Fibroblast of villous mesenchyme (primary cell): ENCODE measurements around the gene IDH3A. TPM values are rescaled to one million over a fixed set of nuclear protein-coding genes. Genes with fewer than 3 reads are reported as not detected.

ENCODE experiments used
- DNase-seq: peaks from one replicate; pipeline ENCODE4 v3.0.0-alpha.2; 2010; ENCODE audit warnings: low read depth
- H3K4me3 ChIP-seq: 2 replicates; pipeline ENCODE4 v1.5.1; 2011; ENCODE audit warnings: low read depth, mild to moderate bottlenecking, low read length
- total RNA-seq: library from RNA; depleted of rRNA; stranded (reverse); fragments of >200 nt; gene quantifications from 2 replicates; pipeline ENCODE4 v1.2.3, GENCODE V29; 2012
- TF ChIP-seq, protein P1 (sequence below): IDR thresholded peaks from 2 replicates; pipeline ENCODE4 v1.5.1; 2012; ENCODE audit warnings: low read depth, mild to moderate bottlenecking, low read length; ENCODE audit not compliant: insufficient read depth

The IDH3A gene
- total RNA-seq, 1 donor = 43.6 TPM

DNA sequence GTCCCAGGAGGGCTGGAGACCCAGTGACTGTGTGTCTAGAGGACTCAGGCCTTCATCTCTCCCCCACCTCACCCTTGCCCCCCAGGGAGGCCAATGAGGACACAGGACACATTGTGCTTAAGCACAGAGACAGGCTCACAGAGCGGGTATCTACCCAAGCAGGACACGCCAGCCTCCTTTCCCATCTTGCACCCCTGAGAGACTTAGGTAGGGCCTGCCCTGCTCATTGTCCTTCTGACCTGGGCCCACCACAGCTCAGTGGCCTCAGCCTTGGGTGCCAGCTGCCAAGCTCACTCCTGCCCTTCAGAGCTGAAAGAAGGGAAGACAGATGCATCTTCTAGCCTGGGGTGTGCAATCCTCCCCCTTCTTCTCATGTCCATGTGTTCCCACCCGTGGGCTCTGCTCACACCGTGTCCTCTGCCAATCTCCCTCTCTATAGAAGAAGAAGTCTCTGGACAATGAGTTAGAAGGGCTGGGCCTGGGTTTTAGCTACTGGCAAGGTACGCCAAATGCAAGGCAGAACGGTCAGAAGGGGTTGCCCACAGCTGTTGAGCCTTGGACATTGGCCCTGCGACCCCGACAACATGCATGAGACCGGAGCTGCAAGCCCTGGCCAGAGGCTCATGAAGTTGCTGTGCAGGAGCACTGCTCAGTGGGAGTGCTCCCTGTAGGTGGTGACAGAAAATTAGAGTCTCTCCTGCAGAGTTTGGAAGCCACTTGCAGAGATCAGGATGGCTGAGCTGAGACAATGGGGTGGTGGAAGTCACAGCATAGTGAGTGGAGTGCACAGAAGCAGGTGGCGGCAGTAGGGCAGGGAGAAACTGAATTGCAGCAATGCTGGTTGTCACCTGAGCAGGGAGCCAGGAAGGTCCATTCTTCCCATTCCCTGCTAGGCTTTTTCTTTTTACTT, 52.4 kb downstream of the IDH3A start:
- TF ChIP-seq, protein P1, sequence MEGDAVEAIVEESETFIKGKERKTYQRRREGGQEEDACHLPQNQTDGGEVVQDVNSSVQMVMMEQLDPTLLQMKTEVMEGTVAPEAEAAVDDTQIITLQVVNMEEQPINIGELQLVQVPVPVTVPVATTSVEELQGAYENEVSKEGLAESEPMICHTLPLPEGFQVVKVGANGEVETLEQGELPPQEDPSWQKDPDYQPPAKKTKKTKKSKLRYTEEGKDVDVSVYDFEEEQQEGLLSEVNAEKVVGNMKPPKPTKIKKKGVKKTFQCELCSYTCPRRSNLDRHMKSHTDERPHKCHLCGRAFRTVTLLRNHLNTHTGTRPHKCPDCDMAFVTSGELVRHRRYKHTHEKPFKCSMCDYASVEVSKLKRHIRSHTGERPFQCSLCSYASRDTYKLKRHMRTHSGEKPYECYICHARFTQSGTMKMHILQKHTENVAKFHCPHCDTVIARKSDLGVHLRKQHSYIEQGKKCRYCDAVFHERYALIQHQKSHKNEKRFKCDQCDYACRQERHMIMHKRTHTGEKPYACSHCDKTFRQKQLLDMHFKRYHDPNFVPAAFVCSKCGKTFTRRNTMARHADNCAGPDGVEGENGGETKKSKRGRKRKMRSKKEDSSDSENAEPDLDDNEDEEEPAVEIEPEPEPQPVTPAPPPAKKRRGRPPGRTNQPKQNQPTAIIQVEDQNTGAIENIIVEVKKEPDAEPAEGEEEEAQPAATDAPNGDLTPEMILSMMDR = no peak
- DNase-seq = no peak
- H3K4me3 ChIP-seq = no peak overlapping the region

DNA sequence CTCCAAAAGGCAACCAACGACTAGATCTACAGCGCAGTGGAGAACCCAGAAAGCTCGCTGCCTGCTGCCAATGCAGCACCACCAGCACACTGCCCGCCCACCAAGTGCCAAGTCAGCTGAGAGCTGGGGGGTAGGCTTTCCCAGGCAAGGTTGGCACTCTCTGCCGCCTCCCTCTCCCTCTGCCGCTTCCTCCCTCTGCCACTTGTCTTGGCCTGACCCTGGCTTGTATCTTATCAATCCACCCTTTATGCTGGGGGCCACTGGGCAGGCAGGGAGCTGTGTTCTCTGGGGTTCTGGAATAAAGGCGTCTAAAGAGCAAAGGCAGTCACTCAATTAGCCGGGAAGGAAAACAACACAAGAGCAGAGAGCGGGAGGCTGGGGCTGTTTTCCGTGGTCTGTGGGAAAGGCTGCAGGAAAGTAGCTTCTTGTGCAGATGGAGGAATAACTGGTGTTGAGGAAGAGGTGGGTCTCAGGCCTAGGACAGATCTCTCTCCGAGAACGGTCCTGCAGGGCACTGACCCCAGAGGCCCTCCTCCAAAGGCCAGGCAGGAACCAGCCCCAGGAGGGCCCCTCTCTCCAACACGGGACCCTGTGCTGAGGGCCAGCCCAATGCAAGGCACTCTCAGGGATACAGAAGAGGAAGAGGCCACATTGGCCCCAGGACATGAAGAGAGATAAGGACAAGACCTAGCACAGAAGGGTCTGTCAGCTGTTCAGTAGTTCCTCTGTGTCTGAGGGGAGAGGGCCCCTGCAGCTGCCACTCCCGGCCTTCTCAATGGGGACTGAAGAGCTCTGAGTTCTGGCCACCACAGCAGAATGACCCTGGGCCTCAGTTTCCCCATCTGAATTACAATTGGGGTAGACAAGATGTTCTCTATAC, 54.4 kb downstream of the IDH3A start:
- DNase-seq = no peak
- TF ChIP-seq, protein P1 = no peak
- no peak overlapping the region for H3K4me3 ChIP-seq

DNA sequence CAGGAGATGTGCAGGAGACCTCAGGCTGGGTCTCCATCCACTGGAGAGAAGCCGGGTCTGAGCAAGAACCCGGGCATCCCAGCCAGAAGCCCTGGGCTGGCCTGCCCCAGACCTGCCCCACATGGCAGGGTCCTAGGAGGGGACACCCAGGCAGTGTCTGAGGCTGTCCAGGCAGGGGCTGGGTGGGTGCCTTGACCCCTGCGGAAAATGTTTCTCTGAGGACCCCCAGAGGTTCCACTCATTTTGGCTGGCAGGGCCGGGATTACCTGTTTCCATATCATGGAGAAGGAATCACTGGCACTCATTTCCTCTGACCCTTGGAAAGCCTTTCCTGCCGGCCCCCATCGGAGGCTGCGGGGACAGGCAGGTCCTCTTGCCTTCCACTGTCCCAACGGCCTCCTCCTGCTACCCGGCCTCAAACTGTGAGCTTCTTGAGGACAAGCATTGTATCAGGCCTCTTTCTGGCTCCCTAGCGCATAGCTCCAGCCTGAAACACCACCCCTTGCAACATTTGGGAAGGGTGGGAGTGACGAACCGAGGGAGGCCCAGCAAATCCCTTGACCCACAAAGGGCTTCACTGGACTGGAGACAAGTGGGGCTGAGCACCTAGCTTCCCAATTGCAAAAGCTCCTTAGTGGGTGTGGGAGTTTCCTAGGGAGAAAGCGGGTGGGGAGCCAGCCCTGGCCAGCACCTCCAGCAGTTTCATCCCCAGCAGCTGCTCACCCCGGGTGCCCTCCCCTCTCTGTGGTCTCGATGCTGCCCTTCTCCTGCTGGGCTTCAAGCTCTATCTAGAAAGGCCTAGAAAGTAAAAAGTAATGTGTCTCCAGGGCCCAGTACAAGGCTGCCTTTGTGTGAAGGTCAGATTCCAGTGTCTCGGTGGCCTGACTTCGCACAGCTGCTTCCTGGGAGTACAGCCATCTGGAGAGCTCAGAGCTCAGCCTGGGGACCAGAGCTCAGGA, 55.5 kb downstream of the IDH3A start:
- DNase-seq = peak; percentile 34
- TF ChIP-seq, protein P1 = no peak
- no peak overlapping the region for H3K4me3 ChIP-seq

DNA sequence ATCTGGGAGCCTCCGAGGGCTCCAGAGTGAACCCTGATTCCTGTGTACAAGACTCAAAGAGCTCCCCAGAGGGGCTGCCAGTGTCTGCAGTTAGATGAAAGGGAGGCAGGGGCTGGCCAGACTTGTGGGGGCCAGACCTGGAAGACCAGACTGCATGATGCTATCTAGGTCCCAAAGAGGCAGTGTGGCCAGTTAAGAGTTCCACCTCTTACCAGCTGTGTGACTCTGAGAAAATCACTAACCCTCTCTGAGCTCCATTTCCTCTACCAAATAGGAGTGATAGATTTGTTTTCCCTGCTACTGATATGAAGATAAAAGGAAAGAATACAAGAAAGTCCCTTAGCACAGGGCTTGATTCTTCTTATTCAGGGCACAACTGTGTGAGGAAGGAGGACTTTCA, 56.2 kb downstream of the IDH3A start:
- DNase-seq = no peak
- no peak overlapping the region for H3K4me3 ChIP-seq
- TF ChIP-seq, protein P1 = no peak

DNA sequence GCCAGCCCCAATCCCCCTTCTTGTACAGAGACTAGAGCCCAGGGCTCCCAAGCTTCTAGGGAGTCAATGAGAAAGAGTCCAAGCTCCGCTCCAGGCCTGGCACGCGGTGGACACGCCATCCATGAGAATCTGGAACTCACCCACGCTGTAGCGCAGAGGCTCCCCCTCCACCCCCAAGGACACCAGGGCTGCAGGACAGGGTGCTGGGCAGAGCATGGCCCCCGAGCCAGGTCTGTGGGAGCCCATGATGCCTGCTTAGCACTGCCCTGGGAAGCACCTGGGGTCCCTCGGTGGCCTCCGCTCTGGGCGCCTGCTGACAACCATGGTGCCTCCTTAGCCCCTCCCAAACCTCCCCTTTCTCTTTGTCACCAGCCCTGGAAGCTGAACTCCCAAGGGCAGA, 56.7 kb downstream of the IDH3A start:
- DNase-seq = no peak

More for the DNA sequence above, 56.7 kb downstream of the IDH3A start:
- H3K4me3 ChIP-seq = no peak overlapping the region
- TF ChIP-seq, protein P1 = no peak
